GM12878 (cell line): ENCODE measurements around the gene DIRAS1. TPM values are rescaled to one million over a fixed set of nuclear protein-coding genes. Genes with fewer than 3 reads are reported as not detected.

ENCODE experiments used
- ATAC-seq: fragments of 200-7000 bp; cut with Tn5 transposase; 3 replicates; pipeline ENCODE4 v1.9.1; 2020; ENCODE audit warnings: mild to moderate bottlenecking, moderate library complexity
- BruUV-seq: library from RNA; stranded (reverse); fragments of 400-500 nt; replicated peaks from 2 replicates; lab custom pipeline; 2021; lab: Mats Ljungman, UMichigan
- CTCF ChIA-PET: fragments of 300-600 bp; sonication (Branson Sonifier 250); formaldehyde crosslinking; extraction: SDS; loops from one replicate; lab custom pipeline; 2021; ENCODE audit warnings: inconsistent platforms; lab: Yijun Ruan, JAX
- POLR2A ChIA-PET: fragments of 350-600 bp; formaldehyde crosslinking; extraction: SDS; loops from one replicate; lab custom pipeline; 2021; ENCODE audit warnings: inconsistent platforms; lab: Charles Lee
- RAD21 ChIA-PET: fragments of 300-600 bp; sonication (Branson Sonifier 250); formaldehyde crosslinking; loops from one replicate; lab custom pipeline; 2023; ENCODE audit warnings: antibody characterized with exemption; ENCODE audit not compliant: unreplicated experiment; lab: Charles Lee
- SMC1A ChIA-PET: fragments of 300-600 bp; sonication (Branson Sonifier 250); formaldehyde crosslinking; loops from one replicate; lab custom pipeline; 2023; ENCODE audit not compliant: unreplicated experiment, uncharacterized antibody; lab: Charles Lee
- DNase-seq: peaks from one replicate; pipeline ENCODE4 v3.0.0-alpha.2; 2011; ENCODE audit warnings: low read depth, low spot score
- FAIRE-seq: peaks from 3 replicates; lab custom pipeline; 2011; peaks lifted over from hg19 to GRCh38; lab: Jason Lieb, UNC
- H2AFZ ChIP-seq: 2 replicates; pipeline ENCODE4 v1.6.0; 2011; ENCODE audit warnings: low read depth, low read length, control low read depth; ENCODE audit not compliant: control insufficient read depth
- H3K27ac ChIP-seq: 2 replicates; pipeline ENCODE4 v1.5.1; 2011; ENCODE audit warnings: control low read depth; ENCODE audit not compliant: control insufficient read depth, insufficient read depth
- H3K27me3 ChIP-seq, 2 experiments: replicated peaks in 1 of 2; 2 replicates each; pipeline versions ENCODE4 v1.6.0 to v1.6.1; 2011; ENCODE audit warnings: low read length in 1 of 2; ENCODE audit not compliant: control insufficient read depth in 2 of 2, insufficient read depth in 2 of 2
- H3K36me3 ChIP-seq, 2 experiments: 2 replicates each; pipeline ENCODE4 v1.5.1; 2011; ENCODE audit warnings: low read length in 1 of 2; ENCODE audit not compliant: control insufficient read depth in 2 of 2, insufficient read depth in 2 of 2
- H3K4me1 ChIP-seq: 2 replicates; pipeline ENCODE4 v1.6.1; 2011; ENCODE audit warnings: mild to moderate bottlenecking, low read length, moderate library complexity, mixed read lengths; ENCODE audit not compliant: control insufficient read depth, insufficient read depth
- H3K4me2 ChIP-seq: 2 replicates; pipeline ENCODE4 v1.6.0; 2011; ENCODE audit warnings: control low read depth; ENCODE audit not compliant: control insufficient read depth, insufficient read depth
- H3K4me3 ChIP-seq: fragments of 200-600 bp; sonication (generic); 2 replicates; pipeline ENCODE4 v1.5.1; 2016
- H3K79me2 ChIP-seq: 2 replicates; pipeline ENCODE4 v1.6.0; 2011; ENCODE audit warnings: low read length; ENCODE audit not compliant: control insufficient read depth, insufficient read depth
- H3K9ac ChIP-seq: 2 replicates; pipeline ENCODE4 v1.8.0; 2011; ENCODE audit warnings: low read length, control low read depth, mixed read lengths; ENCODE audit not compliant: control insufficient read depth, insufficient read depth
- H3K9me3 ChIP-seq: replicated peaks from 3 replicates; pipeline ENCODE4 v1.5.1; 2011; ENCODE audit warnings: mild to moderate bottlenecking, low read length; ENCODE audit not compliant: control insufficient read depth, insufficient read depth
- H4K20me1 ChIP-seq: 2 replicates; pipeline ENCODE4 v1.6.0; 2011; ENCODE audit not compliant: control insufficient read depth, insufficient read depth
- BCL3 ChIP-seq: IDR thresholded peaks from 2 replicates; pipeline ENCODE4 v1.6.1; 2011; ENCODE audit warnings: borderline replicate concordance, low read depth, mild to moderate bottlenecking, moderate library complexity, low read length; ENCODE audit not compliant: insufficient read depth, poor library complexity, severe bottlenecking
- CBFB ChIP-seq: IDR thresholded peaks from 2 replicates; pipeline ENCODE4 v1.6.1; 2016; ENCODE audit warnings: antibody characterized with exemption, low read depth
- CBX5 ChIP-seq: sonication (generic); IDR thresholded peaks from 2 replicates; pipeline ENCODE4 v1.6.1; 2016; ENCODE audit warnings: low read depth, moderate library complexity, mild to moderate bottlenecking, inconsistent platforms
- FOXM1 ChIP-seq: IDR thresholded peaks from 2 replicates; pipeline ENCODE4 v1.6.1; 2012; ENCODE audit warnings: low read depth, mild to moderate bottlenecking, inconsistent platforms, low read length, moderate library complexity
- HCFC1 ChIP-seq: fragments of 150-350 bp; IDR thresholded peaks from 2 replicates; pipeline ENCODE4 v1.6.1; 2014; ENCODE audit warnings: low read length
- MEF2A ChIP-seq: IDR thresholded peaks from 2 replicates; pipeline ENCODE4 v1.6.1; 2011; ENCODE audit warnings: low read depth, mild to moderate bottlenecking, low read length, moderate library complexity; ENCODE audit not compliant: insufficient read depth
- MEF2B ChIP-seq: fragments of 450-650 bp; IDR thresholded peaks from 2 replicates; pipeline ENCODE4 v1.6.1; 2018; ENCODE audit warnings: mild to moderate bottlenecking, moderate library complexity; ENCODE audit not compliant: partially characterized antibody, poor library complexity, severe bottlenecking
- NBN ChIP-seq: fragments of 450-650 bp; IDR thresholded peaks from 2 replicates; pipeline ENCODE4 v1.6.1; 2016
- SIN3A ChIP-seq: IDR thresholded peaks from 2 replicates; pipeline ENCODE4 v1.6.1; 2012; ENCODE audit warnings: low read depth, low read length, improper control_type of control experiment
- TCF7 ChIP-seq: IDR thresholded peaks from 2 replicates; pipeline ENCODE4 v1.6.1; 2014; ENCODE audit warnings: antibody characterized with exemption, borderline replicate concordance
- YBX1 ChIP-seq: fragments of 450-650 bp; IDR thresholded peaks from 2 replicates; pipeline ENCODE4 v1.6.1; 2016; ENCODE audit warnings: antibody characterized with exemption
- WGBS: methylation state at CpG from one replicate; pipeline ENCODE4 v1.1.6; 2016; ENCODE audit warnings: low lambda C conversion rate; ENCODE audit not compliant: insufficient replicate concordance, insufficient coverage; ENCODE audit errors: missing lambda C conversion rate; 5-methylcytosine and 5-hydroxymethylcytosine counted together
- in situ Hi-C: fragments of 300-500 bp; cut with MboI; formaldehyde crosslinking; loops from 9 replicates; pipeline ENCODE4 v1.14.3; 2018; ENCODE audit warnings: mixed read lengths
- intact Hi-C: fragments of 100-400 bp; cut with micrococcal nuclease; formaldehyde crosslinking; loops from one replicate; pipeline ENCODE4 v1.14.2; 2022; ENCODE audit not compliant: unreplicated experiment
- polyA plus RNA-seq, 11 experiments: library from polyadenylated mRNA; depleted of rRNA in 4 of 11; unstranded in 6 of 11; stranded (reverse) in 5 of 11; fragments of >200 nt; fragmentation: Nextera tagmentation in 4 of 11; fragmentation: Illumina TruSeq in 1 of 11; extraction: Ambion mirVana in 4 of 11; extraction: Trizol in 1 of 11; gene quantifications; 1 replicate in 1 of 11; 2 replicates in 10 of 11; pipeline versions ENCODE4 v1.2.1 to v1.2.3, GENCODE V29; 2011 to 2016; ENCODE audit warnings: inconsistent platforms in 2 of 11, missing spikeins in 2 of 11, low read depth in 1 of 11
- total RNA-seq, 4 experiments: library from RNA; depleted of rRNA in 3 of 4; stranded (reverse); fragments of >200 nt in 3 of 4; fragmentation: Illumina TruSeq in 1 of 4; extraction: Trizol in 1 of 4; gene quantifications; 2 replicates each; pipeline versions ENCODE4 v1.2.1 to v1.2.3, GENCODE V29; 2013 to 2021

The DIRAS1 gene
- total and polyA plus RNA-seq, 10 of the 15 experiments (the other 5 are each of a cell fraction or from before 2014, with no cell fraction given), result 0.04 to 0.18 (median 0.08) TPM; not detected in 3

GRCh38 chr19:2751438-2751830, 30.3 kb upstream of the DIRAS1 start:
- H3K4me2 ChIP-seq, result no peak overlapping the region
- CTCF ChIA-PET, result interaction anchor here (2.2 kb wide), 1 partner anchor 103 kb away, joined by 11 read pairs; no protein-coding TSS in a partner anchor
- H3K9me3 ChIP-seq, result no peaks in the 10 kb centered on the region
- TF ChIP-seq CBX5, result no peak
- TF ChIP-seq SIN3A, result no peak
- no peak for TF ChIP-seq CBFB
- no peak for TF ChIP-seq NBN
- no peak for TF ChIP-seq MEF2A
- TF ChIP-seq MEF2B, result no peak
- TF ChIP-seq FOXM1, result no peak
- TF ChIP-seq TCF7, result no peak
- no peak for TF ChIP-seq HCFC1
- TF ChIP-seq BCL3, result no peak
- TF ChIP-seq YBX1, result no peak
- DNase-seq, result no peak
- H2AFZ ChIP-seq, result no peak overlapping the region
- no peak for ATAC-seq
- 88% methylated on average over 21 of the region's 21 CpGs for WGBS
- intact Hi-C loops, result no loop called here
- RAD21 ChIA-PET, result interaction anchor here (1.6 kb wide), 1 partner anchor 103 kb away, joined by 7 read pairs; no protein-coding TSS in a partner anchor
- H3K36me3 ChIP-seq, result peaks cover 0 to 11% of the 10 kb centered on the region in 2 experiments; a peak in 2 of 4 replicates
- no peaks in the 10 kb centered on the region for H3K27me3 ChIP-seq
- no peak overlapping the region for H3K4me3 ChIP-seq
- H3K27ac ChIP-seq, result no peak overlapping the region
- SMC1A ChIA-PET, result interaction anchor here (3.1 kb wide), 1 partner anchor 103 kb away, joined by 8 read pairs; no protein-coding TSS in a partner anchor
- BruUV-seq, result no TSS peak
- POLR2A ChIA-PET, result interaction anchor here (0.6 to 0.7 kb wide), 3 partner anchors 51 to 805 kb away, joined by 3 to 5 read pairs (median 4); no protein-coding TSS in a partner anchor
- FAIRE-seq, result no peak
- peaks cover 17% of the 10 kb centered on the region for H3K4me1 ChIP-seq
- H3K79me2 ChIP-seq, result no peaks in the 10 kb centered on the region
- no peaks in the 10 kb centered on the region for H4K20me1 ChIP-seq
- in situ Hi-C loops, result loop anchor here (5.0 kb wide), 1 partner anchor 284 kb away; no protein-coding TSS in a partner anchor
- no peak overlapping the region for H3K9ac ChIP-seq
